Stimulated activated CD8-positive, alpha-beta memory T cell treated with anti-CD3 and anti-CD28 coated beads, Interleukin-7, amount 100 ng/mL, for 48 hours (primary cell): ENCODE data around the gene CMTM5.

ENCODE experiments used
- DNase-seq, 2 donors: peaks; one replicate each; pipeline ENCODE4 v3.0.0-alpha.2; 2020; ENCODE audit warnings: low read depth in 1 of 2; ENCODE audit errors: extremely low read depth in 1 of 2

CMTM5 gene

DNA sequence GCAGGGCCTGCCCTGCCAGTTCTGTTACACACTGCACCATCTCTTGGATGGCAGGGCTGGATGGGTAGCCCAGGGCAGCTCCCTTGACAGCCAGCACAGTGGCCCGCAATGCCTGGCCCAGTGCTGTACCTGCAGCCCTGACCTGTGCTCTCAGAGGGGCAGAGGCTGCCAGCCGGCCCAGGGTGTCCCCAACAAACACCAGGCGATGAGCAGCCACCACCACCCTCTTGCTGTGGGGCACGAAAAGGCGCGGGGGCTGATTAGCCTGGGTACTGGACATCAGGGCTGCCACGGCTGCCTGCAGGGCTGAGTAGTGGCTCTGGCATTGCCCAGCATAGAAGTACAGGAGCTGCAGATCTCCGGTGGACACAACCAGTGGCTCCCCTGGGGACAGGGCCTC, 19.6 kb upstream of the CMTM5 start:
- no peak for DNase-seq

DNA sequence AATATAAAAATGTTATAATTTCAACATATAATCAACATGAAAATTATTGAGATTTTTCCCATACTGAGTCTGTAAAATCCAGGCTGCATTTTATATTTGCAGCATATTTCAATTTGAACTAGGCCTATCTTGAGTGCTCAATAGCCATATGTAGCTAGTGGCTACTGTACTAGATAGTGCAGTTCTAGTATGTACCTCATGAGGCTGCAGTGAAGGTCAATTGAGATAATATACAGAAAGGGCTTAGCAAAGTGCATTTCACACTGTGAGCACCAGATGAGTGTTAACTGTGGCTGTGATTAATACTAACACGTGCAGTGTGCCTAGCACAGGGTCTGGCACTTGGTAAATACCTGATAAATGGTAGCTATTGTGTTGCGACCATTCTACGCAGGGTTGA, 18.8 kb upstream of the CMTM5 start:
- DNase-seq = no peak

- no peak for DNase-seq
These were observed 18.2 kb upstream of the CMTM5 start for GRCh38 chr14:23358553-23359166.

DNA sequence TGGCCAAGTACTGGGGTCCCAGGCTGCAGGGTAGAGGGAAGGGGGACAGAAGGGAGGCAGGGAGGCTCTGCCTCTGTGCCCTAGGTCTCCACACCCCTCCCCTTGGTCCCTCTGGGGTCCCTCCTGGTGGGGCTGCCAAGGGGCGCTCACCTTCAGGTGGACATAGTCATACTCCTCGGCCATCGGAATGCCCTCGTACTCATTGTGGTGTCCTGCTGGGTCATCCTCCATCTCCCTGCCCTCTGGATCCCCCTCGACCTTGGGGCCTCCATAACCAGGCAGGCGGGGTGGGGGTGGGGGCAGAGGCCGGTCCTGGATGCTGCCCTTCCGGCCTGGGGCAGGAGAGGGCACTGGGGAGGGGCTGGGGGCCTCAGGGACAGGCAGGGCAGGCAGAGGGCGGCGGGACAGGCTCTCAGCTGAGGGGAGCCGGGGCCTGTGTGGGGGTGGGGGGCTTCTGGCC, 17.6 kb upstream of the CMTM5 start:
- DNase-seq = no peak

- no peak for DNase-seq
These were observed 17.0 kb upstream of the CMTM5 start for GRCh38 chr14:23359722-23360447.

- no peak for DNase-seq
These were observed 16.4 kb upstream of the CMTM5 start for GRCh38 chr14:23360496-23360895.

- DNase-seq = no peak
These were observed 15.5 kb upstream of the CMTM5 start for GRCh38 chr14:23361320-23361719.

DNA sequence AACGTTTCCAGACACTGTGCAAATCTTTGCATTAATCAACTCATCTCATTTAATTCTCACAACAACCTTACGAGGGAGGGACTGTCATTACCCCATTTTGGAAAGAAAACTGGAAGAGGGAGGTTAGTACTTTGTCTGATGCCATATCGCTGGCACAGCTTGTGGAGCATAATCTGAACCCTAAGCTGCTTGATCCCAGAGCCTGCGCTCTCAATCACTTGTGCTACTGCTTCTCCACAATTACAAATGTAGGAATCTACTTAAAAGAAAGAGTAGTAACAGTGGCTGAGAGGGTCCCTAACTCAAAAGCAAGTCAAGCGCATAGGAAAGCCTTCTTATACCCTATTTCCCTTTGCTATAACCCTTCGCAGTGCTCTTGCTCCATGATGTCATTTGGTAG, 15.1 kb upstream of the CMTM5 start:
- DNase-seq = no peak

GRCh38 chr14:23362200-23362599, 14.6 kb upstream of the CMTM5 start:
- no peak for DNase-seq

- DNase-seq = no peak
These were observed 12.4 kb upstream of the CMTM5 start for GRCh38 chr14:23364164-23365035.

GRCh38 chr14:23365036-23365731, 11.7 kb upstream of the CMTM5 start, which contains the start of gene EFS:
Gene EFS, minus strand, starts transcription at chr14:23365172. Its CDS starts 147 bp downstream, at chr14:23365025.
- DNase-seq = no peak

GRCh38 chr14:23365732-23366425, 11.0 kb upstream of the CMTM5 start:
- no peak for DNase-seq

DNA sequence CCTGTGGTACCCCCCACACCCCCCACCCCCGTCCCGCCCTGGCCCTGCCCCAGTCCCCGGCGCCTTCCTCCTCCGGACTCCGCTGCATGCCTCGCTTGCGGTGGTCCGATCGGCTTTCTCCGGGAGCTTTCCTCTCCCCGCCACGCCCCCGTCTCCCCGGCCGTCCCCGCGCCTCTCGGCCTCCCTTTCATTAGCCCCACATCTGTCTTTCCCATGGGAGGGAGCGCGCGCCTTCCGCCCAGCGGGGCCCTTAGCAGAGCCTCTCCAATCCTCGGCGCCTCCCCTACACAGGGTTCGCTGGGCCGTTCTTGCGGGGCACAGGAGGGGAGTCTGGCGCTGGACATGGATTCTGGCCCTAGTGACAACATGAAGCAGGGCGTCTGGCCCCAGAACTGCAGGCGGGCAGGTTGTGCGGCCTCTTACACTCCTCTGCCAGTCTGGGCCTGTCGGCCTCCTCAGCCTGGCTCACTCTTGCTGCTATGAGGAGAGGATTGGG, 10.4 kb upstream of the CMTM5 start:
- no peak for DNase-seq

GRCh38 chr14:23370221-23370620, 6.6 kb upstream of the CMTM5 start:
- DNase-seq = no peak

GRCh38 chr14:23371865-23372264, 5.0 kb upstream of the CMTM5 start:
- DNase-seq = no peak

DNA sequence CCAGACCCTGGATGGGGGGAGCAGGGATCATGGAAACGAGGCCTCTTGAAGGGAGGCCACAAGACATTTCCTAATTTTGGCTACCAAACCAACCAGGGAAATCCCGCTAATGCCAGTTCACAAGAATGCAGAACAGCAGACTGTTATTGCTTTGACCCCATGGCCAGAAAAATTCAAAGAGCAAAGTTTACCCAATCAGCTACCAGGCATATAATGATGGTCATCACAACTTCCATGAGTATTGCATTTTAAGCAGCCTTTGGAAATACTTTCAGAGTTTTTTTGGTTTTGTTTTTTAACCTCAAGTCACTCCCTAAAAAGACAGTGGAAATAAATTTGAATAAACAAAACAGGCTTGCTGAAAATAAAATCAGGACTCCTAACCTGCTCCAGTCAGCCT, 4.3 kb upstream of the CMTM5 start, which contains the start of gene IL25:
Gene IL25 (plus strand): TSS at position 301 of the 400 bp plus-strand sequence.
- no peak for DNase-seq

- no peak for DNase-seq
These were observed 3.8 kb upstream of the CMTM5 start for GRCh38 chr14:23373041-23373440.

- DNase-seq = no peak
These were observed 1.2 kb upstream of the CMTM5 start for GRCh38 chr14:23375527-23376251.

- no peak for DNase-seq
These were observed 328 bp downstream of the CMTM5 start for GRCh38 chr14:23377198-23377550.
